ENCODE data around the gene ODC1. TPM values are rescaled to one million over a fixed set of nuclear protein-coding genes. Genes with fewer than 3 reads are reported as not detected.
A peak's percentile ranks its signal among the peaks of the same experiment; 100 is the strongest.

The ODC1 gene
- total RNA-seq, 1 experiment from 2014 or later, result 46.6 TPM

DNA sequence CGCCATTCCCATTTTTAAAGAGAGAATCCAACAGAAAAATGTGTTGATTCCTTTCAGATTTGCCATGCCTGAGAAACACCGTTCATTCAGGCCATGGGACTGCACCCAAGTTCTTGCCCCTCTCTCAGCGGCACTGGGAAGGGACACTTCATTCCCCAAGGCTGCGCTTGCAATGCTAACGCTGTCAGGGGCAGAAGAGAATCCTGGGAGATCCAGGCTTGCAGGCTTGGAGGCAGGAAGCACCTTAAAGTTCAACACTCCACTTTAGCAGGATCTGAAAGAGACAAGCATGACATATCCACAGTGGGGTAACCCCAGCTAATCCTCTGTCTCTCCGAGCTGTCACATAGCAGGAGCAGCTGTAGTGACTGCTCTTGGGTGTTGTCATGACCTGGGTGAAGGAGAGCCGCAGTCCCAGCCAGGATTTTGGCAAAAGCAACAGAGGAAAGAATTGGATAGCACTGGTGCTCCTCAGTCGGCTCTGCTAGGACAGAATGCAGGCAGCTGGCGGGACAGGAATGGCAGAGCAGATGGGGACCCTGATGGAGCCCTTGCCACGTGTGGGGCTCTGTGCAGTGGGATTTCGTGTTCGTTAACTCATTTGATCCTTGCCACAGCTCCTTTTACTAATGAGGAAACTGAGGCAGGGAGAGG, 22.0 kb upstream of the ODC1 start (continued):
- TF ChIP-seq CBFB (CRISPR knock-in tag; IDR thresholded peaks at IDR 0.05; ENCODE audit: low read depth), result no peak
- no peak for TF ChIP-seq CREB1 (CRISPR knock-in tag; IDR thresholded peaks at IDR 0.05)
- no peak for TF ChIP-seq ZNF423 (CRISPR knock-in tag; IDR thresholded peaks at IDR 0.05)
- no peak for TF ChIP-seq FOXP1 (CRISPR knock-in tag; IDR thresholded peaks at IDR 0.05; ENCODE audit: borderline replicate concordance)

DNA sequence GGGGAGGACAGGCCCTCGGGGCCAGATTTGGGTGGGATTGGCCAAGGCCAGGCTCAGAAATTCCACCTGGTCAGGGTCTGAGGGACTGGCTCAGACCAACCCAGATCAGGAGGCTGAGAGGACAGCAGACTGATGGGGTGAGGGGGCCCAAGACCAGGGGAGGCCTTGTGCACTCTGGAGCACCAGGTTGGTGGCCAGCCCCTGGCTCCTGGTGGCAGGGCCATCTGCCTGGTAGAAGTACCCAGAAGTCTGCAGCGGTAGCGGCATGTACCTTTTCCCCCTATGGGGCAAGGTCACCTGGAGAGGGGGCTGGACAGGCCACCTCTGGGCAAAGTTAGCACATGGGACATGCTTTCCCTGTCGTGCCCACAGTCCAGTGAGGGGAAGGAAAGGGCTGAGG, 21.2 kb upstream of the ODC1 start:
- no peaks in the 10 kb centered on the region; the same call in 1 of the 2 replicates for H3K27me3 Mint-ChIP-seq (ENCODE audit: low read depth)
- H3K27ac Mint-ChIP-seq, result no peak overlapping the region
- H3K36me3 Mint-ChIP-seq, result no peaks in the 10 kb centered on the region
- TF ChIP-seq FOXP1 (CRISPR knock-in tag; IDR thresholded peaks at IDR 0.05; ENCODE audit: borderline replicate concordance) (no peak), ZNF396 (CRISPR knock-in tag; IDR thresholded peaks at IDR 0.05; ENCODE audit: borderline replicate concordance) (no peak)
- ChIA-PET CTCF (interaction anchor here (1.1 kb wide), 1 partner anchor 37 kb away, joined by 3 read pairs; no protein-coding TSS in a partner anchor), POLR2A (no interaction called here)
- H3K4me3 Mint-ChIP-seq, result no peak overlapping the region
- no peaks in the 10 kb centered on the region for H3K9me3 Mint-ChIP-seq
- H3K4me1 Mint-ChIP-seq, result no peaks in the 10 kb centered on the region
- DNase-seq (ENCODE audit: low spot score) (no peak), ATAC-seq (no peak)

DNA sequence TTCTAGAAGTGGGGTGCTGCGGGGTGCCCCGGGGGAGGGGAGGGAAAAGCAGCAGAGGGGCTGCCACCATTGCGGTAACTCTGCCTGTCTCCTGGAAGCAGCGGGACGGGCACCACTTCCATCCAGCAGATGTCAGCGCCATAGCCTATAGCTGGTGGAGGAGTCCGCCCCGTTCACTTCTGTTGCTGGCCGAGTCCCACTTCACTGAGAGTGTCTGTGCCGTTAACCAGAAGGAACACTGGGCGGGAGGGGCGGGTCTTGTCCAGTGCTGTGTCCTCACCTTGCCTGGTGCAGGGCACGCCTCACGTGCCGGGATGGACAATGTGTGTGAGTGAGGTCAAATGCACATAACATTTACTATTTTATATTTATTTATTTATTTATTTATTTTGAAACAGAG, 19.3 kb upstream of the ODC1 start:
- ATAC-seq (peak; percentile 65), DNase-seq (ENCODE audit: low spot score) (no peak)
- Mint-ChIP-seq H3K4me1 (no peaks in the 10 kb centered on the region), H3K27ac (no peak overlapping the region), H3K9me3 (no peaks in the 10 kb centered on the region), H3K36me3 (no peaks in the 10 kb centered on the region), H3K4me3 (no peak overlapping the region), H3K27me3 (ENCODE audit: low read depth) (no peaks in the 10 kb centered on the region; the same call in 1 of the 2 replicates)
- TF ChIP-seq TEAD1 (CRISPR knock-in tag; IDR thresholded peaks at IDR 0.05), result no peak
- ChIA-PET CTCF (interaction anchor here (0.5 to 1.5 kb wide), 6 partner anchors 25 to 192 kb away, joined by 3 to 7 read pairs (median 4); no protein-coding TSS in a partner anchor), POLR2A (no interaction called here)

DNA sequence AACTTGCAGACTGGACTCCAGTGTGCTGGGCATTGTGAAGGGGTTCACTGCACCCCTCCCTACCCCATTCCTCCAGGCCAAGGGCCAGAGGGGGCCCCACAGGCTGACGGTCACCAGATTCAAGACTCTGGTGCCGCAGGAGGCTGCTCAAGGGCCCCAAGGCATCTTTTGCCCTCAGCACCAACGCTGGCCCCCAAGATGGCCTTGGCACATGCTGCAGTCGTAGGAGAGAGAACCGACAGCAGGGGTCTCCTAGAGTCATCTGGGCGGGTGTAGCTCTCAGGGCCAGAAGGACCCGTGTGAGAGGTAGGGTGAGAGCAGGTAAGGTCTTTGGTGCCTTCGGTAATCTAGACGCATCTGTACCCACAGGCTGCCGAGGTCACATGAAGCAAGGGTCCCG, 18.7 kb upstream of the ODC1 start:
- DNase-seq (ENCODE audit: low spot score) (no peak), ATAC-seq (peak; percentile 44; the same call in 1 of the 2 replicates)
- no peaks in the 10 kb centered on the region for H3K9me3 Mint-ChIP-seq
- ChIA-PET POLR2A (no interaction called here), CTCF (interaction anchor here (0.5 to 1.5 kb wide), 6 partner anchors 26 to 193 kb away, joined by 3 to 7 read pairs (median 4); no protein-coding TSS in a partner anchor)
- no peaks in the 10 kb centered on the region; the same call in 1 of the 2 replicates for H3K27me3 Mint-ChIP-seq (ENCODE audit: low read depth)
- TF ChIP-seq EMX1 (CRISPR knock-in tag; IDR thresholded peaks at IDR 0.05), result no peak
- no peak for TF ChIP-seq TCF7 (CRISPR knock-in tag; IDR thresholded peaks at IDR 0.05; ENCODE audit: low read depth)
- TF ChIP-seq TP53 (CRISPR knock-in tag; IDR thresholded peaks at IDR 0.05), result no peak
- H3K27ac Mint-ChIP-seq, result no peak overlapping the region
- no peaks in the 10 kb centered on the region for H3K36me3 Mint-ChIP-seq
- H3K4me3 Mint-ChIP-seq, result no peak overlapping the region
- no peaks in the 10 kb centered on the region for H3K4me1 Mint-ChIP-seq

DNA sequence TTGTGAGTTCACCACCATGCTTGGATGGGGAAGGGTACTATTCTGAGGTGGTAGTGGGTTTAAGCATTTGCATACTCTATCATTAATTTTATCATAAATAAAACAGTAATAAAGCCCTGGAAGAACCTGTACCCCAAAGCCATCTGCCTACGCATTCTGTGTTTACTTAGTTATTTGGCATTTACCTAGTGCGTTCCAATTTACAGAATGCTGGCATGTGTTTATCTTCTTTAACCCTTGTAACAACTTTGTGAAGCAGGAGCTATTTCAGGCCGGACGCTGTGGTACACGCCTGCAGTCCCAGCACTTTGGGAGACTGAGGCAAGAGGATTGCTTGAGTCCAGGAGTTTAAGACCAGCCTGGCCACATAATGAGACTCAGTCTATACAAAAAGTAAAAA, 17.8 kb upstream of the ODC1 start:
- no peaks in the 10 kb centered on the region for H3K36me3 Mint-ChIP-seq
- CTCF ChIA-PET, result no interaction called here
- TF ChIP-seq SMAD3 (CRISPR knock-in tag; IDR thresholded peaks at IDR 0.05; ENCODE audit: borderline replicate concordance) (no peak), ZNF396 (CRISPR knock-in tag; IDR thresholded peaks at IDR 0.05; ENCODE audit: borderline replicate concordance) (no peak), ZNF416 (CRISPR knock-in tag; IDR thresholded peaks at IDR 0.05) (no peak), ZNF317 (CRISPR knock-in tag; IDR thresholded peaks at IDR 0.05; ENCODE audit: borderline replicate concordance, low read depth) (no peak), ZNF219 (CRISPR knock-in tag; IDR thresholded peaks at IDR 0.05; ENCODE audit: borderline replicate concordance) (no peak)
- TF ChIP-seq, protein P1, sequence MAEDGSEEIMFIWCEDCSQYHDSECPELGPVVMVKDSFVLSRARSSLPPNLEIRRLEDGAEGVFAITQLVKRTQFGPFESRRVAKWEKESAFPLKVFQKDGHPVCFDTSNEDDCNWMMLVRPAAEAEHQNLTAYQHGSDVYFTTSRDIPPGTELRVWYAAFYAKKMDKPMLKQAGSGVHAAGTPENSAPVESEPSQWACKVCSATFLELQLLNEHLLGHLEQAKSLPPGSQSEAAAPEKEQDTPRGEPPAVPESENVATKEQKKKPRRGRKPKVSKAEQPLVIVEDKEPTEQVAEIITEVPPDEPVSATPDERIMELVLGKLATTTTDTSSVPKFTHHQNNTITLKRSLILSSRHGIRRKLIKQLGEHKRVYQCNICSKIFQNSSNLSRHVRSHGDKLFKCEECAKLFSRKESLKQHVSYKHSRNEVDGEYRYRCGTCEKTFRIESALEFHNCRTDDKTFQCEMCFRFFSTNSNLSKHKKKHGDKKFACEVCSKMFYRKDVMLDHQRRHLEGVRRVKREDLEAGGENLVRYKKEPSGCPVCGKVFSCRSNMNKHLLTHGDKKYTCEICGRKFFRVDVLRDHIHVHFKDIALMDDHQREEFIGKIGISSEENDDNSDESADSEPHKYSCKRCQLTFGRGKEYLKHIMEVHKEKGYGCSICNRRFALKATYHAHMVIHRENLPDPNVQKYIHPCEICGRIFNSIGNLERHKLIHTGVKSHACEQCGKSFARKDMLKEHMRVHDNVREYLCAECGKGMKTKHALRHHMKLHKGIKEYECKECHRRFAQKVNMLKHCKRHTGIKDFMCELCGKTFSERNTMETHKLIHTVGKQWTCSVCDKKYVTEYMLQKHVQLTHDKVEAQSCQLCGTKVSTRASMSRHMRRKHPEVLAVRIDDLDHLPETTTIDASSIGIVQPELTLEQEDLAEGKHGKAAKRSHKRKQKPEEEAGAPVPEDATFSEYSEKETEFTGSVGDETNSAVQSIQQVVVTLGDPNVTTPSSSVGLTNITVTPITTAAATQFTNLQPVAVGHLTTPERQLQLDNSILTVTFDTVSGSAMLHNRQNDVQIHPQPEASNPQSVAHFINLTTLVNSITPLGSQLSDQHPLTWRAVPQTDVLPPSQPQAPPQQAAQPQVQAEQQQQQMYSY (CRISPR knock-in tag; IDR thresholded peaks at IDR 0.05), result no peak
- TF ChIP-seq, protein P2, sequence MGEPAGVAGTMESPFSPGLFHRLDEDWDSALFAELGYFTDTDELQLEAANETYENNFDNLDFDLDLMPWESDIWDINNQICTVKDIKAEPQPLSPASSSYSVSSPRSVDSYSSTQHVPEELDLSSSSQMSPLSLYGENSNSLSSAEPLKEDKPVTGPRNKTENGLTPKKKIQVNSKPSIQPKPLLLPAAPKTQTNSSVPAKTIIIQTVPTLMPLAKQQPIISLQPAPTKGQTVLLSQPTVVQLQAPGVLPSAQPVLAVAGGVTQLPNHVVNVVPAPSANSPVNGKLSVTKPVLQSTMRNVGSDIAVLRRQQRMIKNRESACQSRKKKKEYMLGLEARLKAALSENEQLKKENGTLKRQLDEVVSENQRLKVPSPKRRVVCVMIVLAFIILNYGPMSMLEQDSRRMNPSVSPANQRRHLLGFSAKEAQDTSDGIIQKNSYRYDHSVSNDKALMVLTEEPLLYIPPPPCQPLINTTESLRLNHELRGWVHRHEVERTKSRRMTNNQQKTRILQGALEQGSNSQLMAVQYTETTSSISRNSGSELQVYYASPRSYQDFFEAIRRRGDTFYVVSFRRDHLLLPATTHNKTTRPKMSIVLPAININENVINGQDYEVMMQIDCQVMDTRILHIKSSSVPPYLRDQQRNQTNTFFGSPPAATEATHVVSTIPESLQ (CRISPR knock-in tag; IDR thresholded peaks at IDR 0.05), result no peak
- TF ChIP-seq, protein P3, sequence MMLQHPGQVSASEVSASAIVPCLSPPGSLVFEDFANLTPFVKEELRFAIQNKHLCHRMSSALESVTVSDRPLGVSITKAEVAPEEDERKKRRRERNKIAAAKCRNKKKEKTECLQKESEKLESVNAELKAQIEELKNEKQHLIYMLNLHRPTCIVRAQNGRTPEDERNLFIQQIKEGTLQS (CRISPR knock-in tag; conservative IDR thresholded peaks at IDR 0.05), result no peak
- TF ChIP-seq, protein P4, sequence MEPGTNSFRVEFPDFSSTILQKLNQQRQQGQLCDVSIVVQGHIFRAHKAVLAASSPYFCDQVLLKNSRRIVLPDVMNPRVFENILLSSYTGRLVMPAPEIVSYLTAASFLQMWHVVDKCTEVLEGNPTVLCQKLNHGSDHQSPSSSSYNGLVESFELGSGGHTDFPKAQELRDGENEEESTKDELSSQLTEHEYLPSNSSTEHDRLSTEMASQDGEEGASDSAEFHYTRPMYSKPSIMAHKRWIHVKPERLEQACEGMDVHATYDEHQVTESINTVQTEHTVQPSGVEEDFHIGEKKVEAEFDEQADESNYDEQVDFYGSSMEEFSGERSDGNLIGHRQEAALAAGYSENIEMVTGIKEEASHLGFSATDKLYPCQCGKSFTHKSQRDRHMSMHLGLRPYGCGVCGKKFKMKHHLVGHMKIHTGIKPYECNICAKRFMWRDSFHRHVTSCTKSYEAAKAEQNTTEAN (CRISPR knock-in tag; IDR thresholded peaks at IDR 0.05), result no peak
- TF ChIP-seq, protein P5, sequence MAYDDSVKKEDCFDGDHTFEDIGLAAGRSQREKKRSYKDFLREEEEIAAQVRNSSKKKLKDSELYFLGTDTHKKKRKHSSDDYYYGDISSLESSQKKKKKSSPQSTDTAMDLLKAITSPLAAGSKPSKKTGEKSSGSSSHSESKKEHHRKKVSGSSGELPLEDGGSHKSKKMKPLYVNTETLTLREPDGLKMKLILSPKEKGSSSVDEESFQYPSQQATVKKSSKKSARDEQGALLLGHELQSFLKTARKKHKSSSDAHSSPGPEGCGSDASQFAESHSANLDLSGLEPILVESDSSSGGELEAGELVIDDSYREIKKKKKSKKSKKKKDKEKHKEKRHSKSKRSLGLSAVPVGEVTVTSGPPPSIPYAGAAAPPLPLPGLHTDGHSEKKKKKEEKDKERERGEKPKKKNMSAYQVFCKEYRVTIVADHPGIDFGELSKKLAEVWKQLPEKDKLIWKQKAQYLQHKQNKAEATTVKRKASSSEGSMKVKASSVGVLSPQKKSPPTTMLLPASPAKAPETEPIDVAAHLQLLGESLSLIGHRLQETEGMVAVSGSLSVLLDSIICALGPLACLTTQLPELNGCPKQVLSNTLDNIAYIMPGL (CRISPR knock-in tag; IDR thresholded peaks at IDR 0.05), result no peak

More for the DNA sequence above, 17.8 kb upstream of the ODC1 start:
- ATAC-seq (no peak), DNase-seq (ENCODE audit: low spot score) (no peak)
- H3K27me3 Mint-ChIP-seq (ENCODE audit: low read depth), result no peaks in the 10 kb centered on the region; the same call in 1 of the 2 replicates
- H3K9me3 Mint-ChIP-seq, result no peaks in the 10 kb centered on the region
- no peak overlapping the region for H3K27ac Mint-ChIP-seq
- H3K4me1 Mint-ChIP-seq, result no peaks in the 10 kb centered on the region
- no peak overlapping the region for H3K4me3 Mint-ChIP-seq
- POLR2A ChIA-PET, result no interaction called here
